ENCODE results near the gene SLC10A2. TPM values are rescaled to one million over a fixed set of nuclear protein-coding genes. Genes with fewer than 3 reads are reported as not detected.

Gene SLC10A2
- total RNA-seq, 1 experiment from 2014 or later, result not detected

- in situ Hi-C loops (cut with HindIII; ENCODE audit: low sequenced_read_pairs), result no loop called here
- DNase-seq (ENCODE audit: low spot score), result no peak
These were observed 4.1 kb downstream of the SLC10A2 start for GRCh38 chr13:103062079-103062478.

- in situ Hi-C loops (cut with HindIII; ENCODE audit: low sequenced_read_pairs), result no loop called here
- DNase-seq (ENCODE audit: low spot score), result no peak
These were observed 10.2 kb downstream of the SLC10A2 start for GRCh38 chr13:103056008-103056407.

- in situ Hi-C loops (cut with HindIII; ENCODE audit: low sequenced_read_pairs), result no loop called here
These were observed 11.1 kb downstream of the SLC10A2 start for GRCh38 chr13:103055166-103055565.

GRCh38 chr13:103046676-103047075, 19.5 kb downstream of the SLC10A2 start:
- in situ Hi-C loops (cut with HindIII; ENCODE audit: low sequenced_read_pairs), result no loop called here
- no peak for DNase-seq (ENCODE audit: low spot score)

More at GRCh38 chr13:103055166-103055565, 11.1 kb downstream of the SLC10A2 start:
- DNase-seq (ENCODE audit: low spot score), result no peak

GRCh38 chr13:103044056-103044455, 22.2 kb downstream of the SLC10A2 start:
- no peak for DNase-seq (ENCODE audit: low spot score)
- in situ Hi-C loops (cut with HindIII; ENCODE audit: low sequenced_read_pairs), result no loop called here

- no peak for DNase-seq (ENCODE audit: low spot score)
- in situ Hi-C loops (cut with HindIII; ENCODE audit: low sequenced_read_pairs), result no loop called here
These were observed 26.2 kb downstream of the SLC10A2 start for GRCh38 chr13:103040006-103040405.

GRCh38 chr13:103039183-103039582, 27.0 kb downstream of the SLC10A2 start:
- in situ Hi-C loops (cut with HindIII; ENCODE audit: low sequenced_read_pairs), result no loop called here
- no peak for DNase-seq (ENCODE audit: low spot score)

- in situ Hi-C loops (cut with HindIII; ENCODE audit: low sequenced_read_pairs), result no loop called here
- no peak for DNase-seq (ENCODE audit: low spot score)
These were observed 29.9 kb downstream of the SLC10A2 start for GRCh38 chr13:103036268-103036667.

- in situ Hi-C loops (cut with HindIII; ENCODE audit: low sequenced_read_pairs), result no loop called here
- no peak for DNase-seq (ENCODE audit: low spot score)
These were observed 32.2 kb downstream of the SLC10A2 start for GRCh38 chr13:103033999-103034398.

GRCh38 chr13:103031332-103031873, 34.8 kb downstream of the SLC10A2 start:
- in situ Hi-C loops (cut with HindIII; ENCODE audit: low sequenced_read_pairs), result no loop called here
- no peak for DNase-seq (ENCODE audit: low spot score)

- DNase-seq (ENCODE audit: low spot score), result no peak
- in situ Hi-C loops (cut with HindIII; ENCODE audit: low sequenced_read_pairs), result no loop called here
These were observed 35.4 kb downstream of the SLC10A2 start for GRCh38 chr13:103030776-103031175.

- in situ Hi-C loops (cut with HindIII; ENCODE audit: low sequenced_read_pairs), result no loop called here
- DNase-seq (ENCODE audit: low spot score), result no peak
These were observed 36.4 kb downstream of the SLC10A2 start for GRCh38 chr13:103029798-103030197.

GRCh38 chr13:103022336-103022735, 43.9 kb downstream of the SLC10A2 start:
- DNase-seq (ENCODE audit: low spot score), result peak; percentile 85
- in situ Hi-C loops (cut with HindIII; ENCODE audit: low sequenced_read_pairs), result no loop called here

- in situ Hi-C loops (cut with HindIII; ENCODE audit: low sequenced_read_pairs), result no loop called here
- DNase-seq (ENCODE audit: low spot score), result no peak
These were observed 47.7 kb downstream of the SLC10A2 start for GRCh38 chr13:103018556-103018955.

GRCh38 chr13:103012646-103013045, 53.6 kb downstream of the SLC10A2 start:
- in situ Hi-C loops (cut with HindIII; ENCODE audit: low sequenced_read_pairs), result no loop called here
- DNase-seq (ENCODE audit: low spot score), result peak; percentile 62

- DNase-seq (ENCODE audit: low spot score), result no peak
- in situ Hi-C loops (cut with HindIII; ENCODE audit: low sequenced_read_pairs), result no loop called here
These were observed 57.0 kb downstream of the SLC10A2 start for GRCh38 chr13:103009051-103009840.

- DNase-seq (ENCODE audit: low spot score), result no peak
- in situ Hi-C loops (cut with HindIII; ENCODE audit: low sequenced_read_pairs), result no loop called here
These were observed 58.8 kb downstream of the SLC10A2 start for GRCh38 chr13:103007427-103007762.

- no peak for DNase-seq (ENCODE audit: low spot score)
- in situ Hi-C loops (cut with HindIII; ENCODE audit: low sequenced_read_pairs), result no loop called here
These were observed 59.4 kb downstream of the SLC10A2 start for GRCh38 chr13:103006641-103007426.

GRCh38 chr13:103004661-103005345, 61.4 kb downstream of the SLC10A2 start:
- DNase-seq (ENCODE audit: low spot score), result no peak
- in situ Hi-C loops (cut with HindIII; ENCODE audit: low sequenced_read_pairs), result no loop called here

- in situ Hi-C loops (cut with HindIII; ENCODE audit: low sequenced_read_pairs), result no loop called here
- no peak for DNase-seq (ENCODE audit: low spot score)
These were observed 62.6 kb downstream of the SLC10A2 start for GRCh38 chr13:103003631-103004030.

Measured in G401 (cell line).